GM21390 (cell line): ENCODE data around the gene DPP4.

Experiments used
- ATAC-seq: cut with Tn5 transposase; IDR thresholded peaks from one replicate; pipeline ENCODE4 v1.9.1; 2021; ENCODE audit not compliant: unreplicated experiment

DPP4 gene

GRCh38 chr2:162073888-162074631 lies at the start of gene DPP4:
Gene DPP4 (minus strand): TSS chr2:162074215. CDS start chr2:162073981, 234 bp downstream.
- ATAC-seq: peak; percentile 92

- no peak for ATAC-seq
Measured at GRCh38 chr2:162118166-162119031, 44.4 kb upstream of the DPP4 start.

- ATAC-seq: no peak
Measured at GRCh38 chr2:162116352-162116751, 42.3 kb upstream of the DPP4 start.

- ATAC-seq: no peak
Measured at GRCh38 chr2:162115076-162115475, 41.1 kb upstream of the DPP4 start.

GRCh38 chr2:162114271-162114670 lies 40.3 kb upstream of the DPP4 start:
- ATAC-seq: no peak

GRCh38 chr2:162113776-162114168 lies 39.8 kb upstream of the DPP4 start:
- ATAC-seq: no peak

GRCh38 chr2:162113088-162113775 lies 39.2 kb upstream of the DPP4 start:
- ATAC-seq: no peak

- no peak for ATAC-seq
Measured at GRCh38 chr2:162111958-162112850, 38.2 kb upstream of the DPP4 start.

- ATAC-seq: no peak
Measured at GRCh38 chr2:162107361-162107901, 33.4 kb upstream of the DPP4 start.

GRCh38 chr2:162106746-162107145 lies 32.7 kb upstream of the DPP4 start:
- no peak for ATAC-seq

- ATAC-seq: no peak
Measured at GRCh38 chr2:162106146-162106551, 32.1 kb upstream of the DPP4 start.

GRCh38 chr2:162103443-162104009 lies 29.5 kb upstream of the DPP4 start:
- ATAC-seq: no peak

- ATAC-seq: no peak
Measured at GRCh38 chr2:162100579-162100978, 26.6 kb upstream of the DPP4 start.

- ATAC-seq: no peak
Measured at GRCh38 chr2:162099836-162100235, 25.8 kb upstream of the DPP4 start.

GRCh38 chr2:162092658-162093556 lies 18.9 kb upstream of the DPP4 start:
- ATAC-seq: no peak

- no peak for ATAC-seq
Measured at GRCh38 chr2:162092008-162092390, 18.0 kb upstream of the DPP4 start.

- no peak for ATAC-seq
Measured at GRCh38 chr2:162091325-162092007, 17.5 kb upstream of the DPP4 start.

- no peak for ATAC-seq
Measured at GRCh38 chr2:162090109-162090508, 16.1 kb upstream of the DPP4 start.
